Cardiac septum (tissue), 1 donor: ENCODE data around the gene TMEM37. TPM values are rescaled to one million over a fixed set of nuclear protein-coding genes. Genes with fewer than 3 reads are reported as not detected.

Experiments
- DNase-seq: peaks from one replicate; pipeline ENCODE4 v3.0.0-alpha.2; 2020; ENCODE audit warnings: low spot score
- intact Hi-C: fragments of 100-400 bp; cut with DNase I; formaldehyde crosslinking; loops from one replicate; pipeline ENCODE4 v1.14.0; 2022
- total RNA-seq: library from RNA; stranded (reverse); fragmentation: NEBNext Ultra II Directional; extraction: Animal tissue kit (Norgen Biotek cat#: 25700); gene quantifications from one replicate; pipeline ENCODE4 v1.2.1, GENCODE V29; 2021
- donor health status: DM: no; HTN: no; CAD: no.

Gene TMEM37
- total RNA-seq, 1 donor from 2014 or later: 1.5 TPM

DNA sequence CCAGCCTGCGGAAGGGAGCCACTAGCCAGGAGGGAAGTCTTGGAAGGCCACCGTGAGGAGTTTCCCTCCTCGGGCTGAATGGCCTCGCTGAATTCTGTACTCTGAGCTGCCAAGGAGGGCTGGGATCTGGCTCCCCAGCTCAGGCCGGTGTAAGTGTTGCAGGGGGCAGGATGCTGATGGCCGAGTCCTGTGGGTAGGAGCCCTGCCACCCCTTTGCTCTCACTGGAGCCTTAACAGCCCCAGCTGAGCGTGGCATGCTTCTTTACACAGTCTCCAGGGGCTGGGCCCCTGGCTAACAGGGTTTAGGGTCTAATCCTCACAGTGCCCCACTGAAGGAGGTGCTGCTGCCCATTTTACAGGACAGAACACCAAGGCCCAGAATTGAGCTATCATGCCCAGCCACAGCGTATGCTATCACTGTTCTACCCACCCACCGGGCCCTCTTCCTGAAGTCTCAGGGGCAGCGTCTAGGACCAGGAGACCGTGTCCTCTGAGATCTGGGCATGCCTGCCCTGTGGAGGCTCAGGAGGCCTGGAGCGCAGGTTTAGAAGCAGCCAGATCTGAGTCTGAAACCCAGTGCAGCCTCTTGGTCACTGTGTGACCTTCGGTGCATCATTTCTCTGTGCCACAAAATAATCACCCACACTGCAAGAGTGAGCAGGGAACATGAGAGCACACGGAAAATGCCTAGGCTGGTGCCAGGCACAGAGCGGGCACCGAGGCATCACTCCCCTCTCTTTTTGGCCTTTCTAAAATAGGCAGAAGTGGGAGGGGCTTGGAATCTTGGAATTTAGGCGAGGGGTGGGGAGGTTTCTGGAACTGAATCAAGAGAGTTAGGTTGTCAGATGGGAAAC is 42.9 kb downstream of the TMEM37 start:
- intact Hi-C loops: loop anchor here (1.0 to 10.0 kb wide), 2 partner anchors 67 to 590 kb away; no protein-coding TSS in a partner anchor
- DNase-seq: peak; percentile 60

DNA sequence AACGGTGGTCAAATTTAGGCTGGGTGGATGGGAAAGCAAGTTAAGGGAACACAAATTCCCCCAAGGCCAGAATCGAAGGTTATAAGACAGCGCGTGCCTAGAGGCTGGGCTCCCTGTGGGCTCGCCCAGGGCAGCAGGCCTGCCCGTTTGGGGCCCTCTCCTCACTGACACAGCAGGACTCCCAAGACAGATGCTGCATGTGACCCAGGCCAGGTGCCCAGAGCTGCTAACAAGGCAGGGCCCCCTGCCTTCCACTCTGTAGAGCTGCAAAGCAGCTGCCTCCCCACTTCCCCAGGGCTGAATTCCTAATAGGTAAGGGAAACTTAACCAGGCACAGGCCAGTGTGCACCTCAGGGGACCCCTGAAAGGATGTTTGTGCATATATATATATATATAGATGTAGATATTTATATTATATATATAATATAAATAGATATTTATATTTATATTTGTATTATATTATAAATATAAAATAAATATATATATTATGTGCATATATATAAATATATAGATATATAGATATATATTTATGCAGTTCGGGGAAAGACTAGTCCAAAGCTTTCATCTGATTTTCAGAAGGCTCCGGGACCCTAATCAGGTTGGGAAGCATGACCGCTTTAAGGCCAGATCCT is 43.7 kb downstream of the TMEM37 start:
- peak; percentile 76 for DNase-seq
- intact Hi-C loops: loop anchor here (1.0 to 10.0 kb wide), 2 partner anchors 68 to 591 kb away; no protein-coding TSS in a partner anchor

DNA sequence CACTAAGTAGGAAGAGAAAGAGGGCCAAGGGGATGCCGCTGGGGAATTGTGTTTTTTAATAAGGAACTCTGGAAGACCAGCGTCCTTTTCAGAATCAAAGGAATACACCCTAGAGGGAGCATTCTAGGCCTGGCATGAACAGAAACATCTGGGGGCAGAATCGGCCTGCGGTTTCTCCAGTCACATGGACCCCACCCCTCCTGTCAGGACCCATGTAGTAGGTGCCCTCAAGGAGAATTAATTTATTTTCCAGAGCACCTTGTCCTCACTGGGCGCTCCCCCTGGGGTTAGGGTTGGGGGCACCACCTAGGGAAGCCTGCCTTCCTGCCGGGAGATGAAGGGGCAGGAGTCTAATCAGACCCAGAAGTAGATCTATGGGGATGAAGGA is 44.2 kb downstream of the TMEM37 start:
- intact Hi-C loops: loop anchor here (1.0 to 10.0 kb wide), 3 partner anchors 69 to 591 kb away; no protein-coding TSS in a partner anchor
- DNase-seq: no peak

DNA sequence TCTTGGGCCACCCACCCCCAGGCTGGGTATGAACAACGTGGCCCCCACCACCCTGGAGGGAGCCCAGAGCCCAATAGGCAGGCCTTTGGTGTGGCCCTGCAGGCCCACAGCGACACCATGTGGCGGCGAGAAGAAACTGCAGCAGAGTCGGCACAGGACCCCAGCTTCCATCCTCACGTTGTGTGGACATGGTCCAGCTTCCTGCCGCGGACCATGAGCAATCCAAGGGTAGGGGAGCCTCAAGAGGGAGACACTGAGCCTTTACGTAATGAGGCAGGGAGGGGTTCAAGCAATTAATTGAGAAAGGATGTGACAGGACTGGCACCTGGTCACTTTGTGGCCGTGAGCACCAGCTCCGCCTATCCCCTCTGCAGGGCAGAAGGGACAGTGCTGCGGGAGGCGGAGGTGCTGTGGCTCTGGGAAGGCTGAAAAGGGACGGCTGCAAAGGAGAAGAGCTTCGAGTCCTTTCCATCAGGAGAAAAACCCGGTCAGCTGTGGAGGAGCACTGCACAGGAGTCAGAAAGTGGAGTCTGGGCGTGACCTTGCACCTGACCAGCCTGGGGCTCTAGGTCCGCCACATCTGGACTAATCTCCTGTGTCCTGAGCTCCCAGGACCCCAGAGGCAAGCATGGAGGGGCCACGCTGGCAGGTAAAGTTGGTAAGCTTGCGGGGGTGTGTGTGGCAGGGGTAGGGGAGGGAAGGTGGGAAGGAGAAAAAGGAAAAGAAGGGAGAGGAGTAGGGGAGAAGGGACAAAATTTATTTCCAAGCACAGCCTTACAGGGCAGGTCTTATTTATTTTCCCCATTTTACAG is 44.9 kb downstream of the TMEM37 start:
- intact Hi-C loops: loop anchor here (2.0 to 10.0 kb wide), 2 partner anchors 464 to 592 kb away; no protein-coding TSS in a partner anchor
- DNase-seq: peak; percentile 80

DNA sequence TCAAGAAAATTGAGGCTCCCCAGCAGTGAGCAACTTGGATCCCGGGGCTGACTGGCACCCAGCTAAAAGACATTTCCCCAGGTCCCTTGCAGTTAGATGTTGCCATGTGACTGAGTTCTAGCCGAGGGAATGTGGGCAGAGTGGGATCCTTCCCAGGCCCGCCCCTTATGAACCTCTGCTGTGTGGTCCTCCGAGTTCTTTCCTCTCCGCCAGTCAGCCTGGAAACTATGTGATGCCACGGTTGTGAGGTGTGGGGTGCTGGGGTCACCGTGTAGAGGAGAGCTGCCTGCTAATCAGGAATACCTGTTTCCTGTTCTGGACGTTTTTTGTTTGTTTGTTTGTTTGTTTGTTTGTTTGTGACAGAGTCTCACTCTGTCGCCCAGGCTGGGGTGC is 45.5 kb downstream of the TMEM37 start:
- peak; percentile 17 for DNase-seq
- intact Hi-C loops: loop anchor here (2.0 to 10.0 kb wide), 2 partner anchors 464 to 592 kb away; no protein-coding TSS in a partner anchor

DNA sequence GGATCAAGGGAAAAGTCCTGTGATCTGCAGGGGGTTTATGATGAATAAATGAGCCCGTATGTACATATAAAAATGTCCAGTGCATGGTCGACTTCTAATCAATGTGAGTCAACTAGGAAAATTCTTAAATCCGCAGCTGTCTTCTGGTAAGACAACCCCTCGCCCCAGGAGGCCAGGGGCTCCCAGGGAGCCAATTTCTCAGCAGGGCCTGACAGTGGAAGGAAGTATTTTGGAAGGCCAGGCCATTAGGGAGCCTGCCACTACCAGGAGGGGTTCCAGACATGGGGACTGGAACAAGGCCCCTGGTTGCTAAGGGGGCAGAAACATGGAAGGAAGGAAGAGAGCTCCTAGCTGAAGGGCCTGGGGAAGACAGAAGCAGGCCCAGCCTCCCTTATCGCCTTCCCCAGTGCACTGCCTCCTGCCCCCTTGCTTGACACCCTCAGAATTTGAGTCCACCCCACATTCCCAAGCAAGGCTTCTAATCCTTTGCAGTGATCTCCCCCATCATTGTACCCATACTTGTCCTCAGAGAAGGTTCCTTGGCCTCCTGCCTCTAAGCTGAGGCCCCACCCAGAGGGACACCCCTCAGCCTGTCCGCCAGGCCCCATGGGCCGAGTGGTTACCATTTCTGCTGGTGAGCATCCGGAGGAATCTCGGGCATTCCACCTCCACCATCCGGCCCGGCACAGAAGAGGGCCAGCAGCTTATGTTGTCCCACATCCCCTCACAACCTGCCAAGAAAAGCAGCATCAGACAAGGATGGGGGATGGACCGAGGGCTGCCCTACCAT is 46.7 kb downstream of the TMEM37 start:
- no peak for DNase-seq
- intact Hi-C loops: loop anchor here (10.0 kb wide), 1 partner anchor 594 kb away; no protein-coding TSS in a partner anchor

DNA sequence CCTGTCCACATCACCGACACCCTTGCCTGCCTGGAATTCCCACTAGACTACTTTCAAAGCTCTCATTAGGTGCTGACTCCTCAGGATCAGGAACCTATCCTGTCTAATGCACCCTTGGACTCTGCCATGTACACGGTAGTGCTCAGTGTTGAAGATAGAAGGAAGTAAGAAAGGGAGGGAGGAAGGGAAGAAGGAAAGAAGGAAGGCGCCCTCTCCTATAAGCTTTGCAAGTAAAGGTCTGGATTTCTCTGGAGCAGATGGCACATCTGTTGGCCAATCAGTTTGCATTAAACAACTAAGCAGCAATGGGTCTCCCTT is 47.3 kb downstream of the TMEM37 start:
- intact Hi-C loops: loop anchor here (10.0 kb wide), 1 partner anchor 594 kb away; no protein-coding TSS in a partner anchor
- DNase-seq: no peak

DNA sequence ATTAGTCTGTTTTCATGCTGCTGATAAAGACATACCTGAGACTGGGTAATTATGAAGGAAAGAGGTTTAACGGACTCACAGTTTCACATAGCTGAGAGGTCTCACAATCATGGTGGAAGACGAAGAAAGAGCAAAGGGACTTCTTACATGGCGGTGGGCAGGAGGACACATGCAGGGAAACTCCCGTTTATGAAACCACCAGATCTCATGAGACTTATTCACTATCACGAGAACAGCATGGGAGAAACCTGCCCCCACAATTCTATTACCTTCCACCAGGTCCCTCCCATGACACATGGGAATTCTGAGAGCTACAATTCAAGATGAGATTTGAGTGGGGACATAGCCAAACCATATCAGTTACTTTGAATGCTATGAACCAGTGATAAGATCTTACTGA is 48.5 kb downstream of the TMEM37 start:
- no peak for DNase-seq
- intact Hi-C loops: loop anchor here (5.0 kb wide), 1 partner anchor 128 kb away; no protein-coding TSS in a partner anchor

DNA sequence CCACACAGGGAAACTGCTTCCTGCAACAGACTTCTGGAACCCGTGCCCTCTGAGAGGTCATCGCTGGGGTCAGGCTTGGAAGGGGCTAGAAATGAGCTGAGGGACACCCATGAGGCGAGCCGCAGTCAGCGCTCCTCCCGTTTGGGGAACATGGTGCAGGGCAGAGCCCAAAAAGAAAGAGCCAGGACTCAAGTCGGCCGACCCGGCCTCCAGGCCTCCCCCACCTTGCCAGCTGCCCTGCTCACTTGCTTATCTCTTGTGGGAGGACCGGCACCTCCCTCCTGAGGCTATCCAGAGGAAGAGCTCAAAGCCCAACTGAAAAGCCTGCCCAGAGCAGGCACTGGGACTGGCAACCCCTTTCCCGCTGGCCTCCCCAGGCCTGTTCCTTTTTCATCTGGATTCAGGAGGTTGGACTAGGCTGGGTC is 49.1 kb downstream of the TMEM37 start:
- no peak for DNase-seq
- intact Hi-C loops: loop anchor here (5.0 kb wide), 1 partner anchor 128 kb away; no protein-coding TSS in a partner anchor

DNA sequence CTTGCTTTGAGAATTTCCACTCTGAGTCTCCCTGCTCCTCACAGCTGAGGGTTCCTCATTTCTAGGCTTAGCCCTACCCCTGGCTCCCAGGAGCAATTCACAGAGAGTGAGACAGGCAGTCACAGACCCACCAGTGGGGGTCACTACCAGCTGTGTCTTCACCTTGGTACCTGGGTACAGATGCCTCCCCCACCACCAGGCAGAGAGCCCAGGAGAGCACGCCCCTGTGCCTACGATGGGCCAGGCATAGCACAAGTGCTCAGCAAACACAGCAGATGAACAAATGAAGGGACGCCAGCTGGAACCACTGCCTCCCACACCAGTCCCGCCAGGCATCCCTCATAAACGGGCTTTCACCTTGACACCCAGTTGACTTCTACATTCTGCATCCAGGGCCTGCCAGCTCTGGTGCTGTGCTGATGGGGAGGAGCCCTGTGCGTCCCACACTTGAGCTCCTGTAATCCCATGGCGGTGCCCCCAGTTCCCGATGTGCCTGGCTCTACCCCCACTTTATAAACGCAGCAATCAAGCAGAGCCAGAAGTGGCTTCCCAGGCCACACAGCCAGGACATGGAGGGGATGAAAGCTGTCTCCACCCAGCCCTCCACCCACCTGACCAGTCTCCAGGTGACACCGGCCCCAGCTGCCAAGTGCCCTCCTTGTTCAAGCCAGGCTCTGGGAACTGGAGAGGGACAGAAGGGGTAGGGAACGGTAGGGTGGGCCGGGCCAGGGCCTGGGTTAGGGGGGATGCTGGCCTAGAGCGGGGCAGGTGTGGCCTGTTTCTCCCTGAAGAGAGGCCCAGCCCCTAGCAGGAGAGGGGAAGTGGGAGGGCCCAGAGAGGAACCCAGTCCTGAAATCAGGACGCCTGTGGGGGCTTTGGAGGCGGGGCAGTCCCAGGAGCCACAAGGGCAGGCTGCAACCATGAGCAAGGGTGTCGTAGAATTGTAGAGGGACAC is 50.1 kb downstream of the TMEM37 start:
- intact Hi-C loops: loop anchor here (5.0 kb wide), 1 partner anchor 129 kb away; no protein-coding TSS in a partner anchor
- DNase-seq: no peak

DNA sequence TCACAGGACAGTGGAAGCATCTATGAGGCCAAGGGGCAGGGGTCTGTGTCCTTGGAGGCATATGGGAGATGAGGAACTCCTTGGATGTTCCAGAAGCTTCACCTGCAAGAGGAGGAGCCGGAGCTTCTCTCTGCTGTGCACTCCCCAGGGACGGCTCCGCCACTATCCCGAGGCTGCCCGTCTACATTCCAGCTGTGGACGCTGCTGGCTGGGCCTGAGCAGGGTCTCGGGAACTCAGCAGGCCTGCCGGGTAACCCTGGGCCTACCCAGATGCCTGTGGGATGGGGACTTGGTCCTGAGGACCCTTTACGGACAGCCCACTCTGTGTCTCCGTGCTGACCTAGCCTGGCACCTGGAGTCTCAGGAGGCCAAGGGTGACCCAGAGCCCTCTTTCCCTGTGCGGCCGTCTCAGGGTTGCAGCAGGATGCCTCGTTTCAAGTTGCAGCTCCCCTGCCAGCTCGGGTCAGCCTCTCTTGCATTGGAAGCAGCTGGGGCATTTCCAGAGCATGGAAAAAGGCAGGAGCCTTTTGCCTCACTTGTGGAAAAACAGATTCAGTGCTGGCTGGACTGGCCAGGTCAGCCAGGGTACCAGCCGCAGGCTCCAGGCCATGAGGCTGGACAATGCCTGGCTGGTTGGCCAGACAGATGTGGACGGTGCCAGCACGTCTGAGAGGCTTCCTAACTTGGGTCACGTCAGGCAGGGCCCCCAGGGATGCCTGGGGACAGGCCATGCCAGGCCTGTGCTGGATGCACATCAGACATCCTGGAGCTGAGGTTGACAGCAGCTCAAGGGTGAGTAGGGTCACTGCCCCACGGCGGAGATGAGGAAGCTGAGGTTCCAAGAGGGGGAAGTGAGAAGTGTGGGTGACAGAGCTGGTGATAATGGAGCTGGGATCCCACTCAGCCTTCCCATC is 51.1 kb downstream of the TMEM37 start:
- intact Hi-C loops: loop anchor here (5.0 kb wide), 1 partner anchor 130 kb away; no protein-coding TSS in a partner anchor

DNA sequence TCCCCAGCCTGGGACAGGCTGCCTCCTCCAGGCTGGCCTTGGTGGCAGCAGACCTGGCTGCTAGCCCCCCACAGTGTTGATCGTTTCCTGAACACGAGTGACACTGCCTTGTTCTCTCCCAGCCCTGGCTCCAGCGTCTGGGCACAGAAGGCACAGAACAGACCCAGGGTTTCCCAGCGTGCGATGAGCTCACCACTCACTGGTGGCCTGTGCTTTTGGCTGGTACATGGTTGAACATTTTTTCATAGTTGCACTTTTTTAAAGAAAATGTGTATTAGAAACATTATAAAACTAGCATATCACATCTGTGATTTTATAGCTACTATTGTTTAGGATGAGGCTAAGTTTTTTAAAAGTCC is 51.7 kb downstream of the TMEM37 start:
- intact Hi-C loops: loop anchor here (5.0 kb wide), 1 partner anchor 131 kb away; no protein-coding TSS in a partner anchor
- no peak for DNase-seq

More for the DNA sequence above, 51.1 kb downstream of the TMEM37 start:
- no peak for DNase-seq

DNA sequence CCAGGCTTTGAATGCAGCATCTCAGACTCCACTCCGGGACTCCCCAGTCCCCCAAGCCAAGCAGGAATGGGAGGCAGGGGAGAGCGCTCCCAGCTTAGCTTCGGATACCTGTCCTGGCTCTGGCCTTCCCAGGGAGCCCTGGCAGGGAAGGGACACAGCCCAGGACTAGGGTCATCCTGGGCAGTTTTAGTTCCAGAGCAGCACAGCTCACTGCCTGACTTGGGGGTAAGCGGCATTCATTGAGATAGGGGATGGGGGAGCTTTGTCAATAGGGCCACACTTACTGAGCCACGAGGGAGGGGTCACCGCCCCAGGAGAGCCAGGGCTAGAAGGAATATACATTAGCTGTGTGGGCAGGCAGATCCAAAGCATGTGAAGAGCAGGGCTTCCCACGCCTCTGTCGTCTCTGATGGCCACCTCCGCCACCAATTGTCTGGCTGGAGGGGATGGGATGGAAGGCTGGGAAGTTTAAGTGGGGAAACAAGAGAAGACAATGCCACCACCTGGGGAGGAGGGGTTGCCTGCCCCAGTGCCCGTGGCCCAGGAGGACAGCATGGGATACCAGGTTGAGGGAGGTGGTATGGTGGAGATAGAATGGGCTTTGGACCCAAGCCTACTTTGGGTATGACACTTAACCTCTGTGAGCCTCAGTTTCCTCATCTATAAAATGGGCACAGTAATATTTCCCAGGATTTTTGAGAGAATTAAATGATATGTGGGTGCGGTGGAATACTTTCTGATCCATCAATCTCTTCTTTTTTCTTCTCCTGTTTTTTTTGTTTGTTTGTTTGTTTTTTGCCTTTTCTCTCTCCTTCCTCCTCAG is 52.5 kb downstream of the TMEM37 start:
- intact Hi-C loops: loop anchor here (5.0 kb wide), 1 partner anchor 132 kb away; no protein-coding TSS in a partner anchor
- DNase-seq: no peak

DNA sequence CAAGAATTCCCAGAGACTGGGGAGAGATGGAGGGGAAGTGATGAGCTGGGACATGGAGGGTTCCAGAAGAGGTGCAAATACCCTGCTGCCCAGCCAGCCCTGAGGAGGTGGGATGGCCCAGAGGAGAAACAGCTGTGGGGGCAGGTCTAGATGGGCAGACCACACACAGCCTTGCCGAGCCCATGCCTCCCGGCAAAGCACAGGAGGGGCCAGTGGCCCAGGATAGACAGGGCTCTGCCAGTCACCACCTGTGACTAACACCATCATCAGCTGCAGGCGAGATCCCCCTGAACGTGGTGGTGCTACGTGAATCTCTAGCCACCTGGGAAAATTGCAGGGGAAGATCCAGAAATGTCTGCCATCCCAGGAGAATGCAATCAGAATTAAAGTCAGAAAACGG is 53.2 kb downstream of the TMEM37 start:
- no peak for DNase-seq
- intact Hi-C loops: loop anchor here (5.0 kb wide), 2 partner anchors 133 to 178 kb away; no protein-coding TSS in a partner anchor

DNA sequence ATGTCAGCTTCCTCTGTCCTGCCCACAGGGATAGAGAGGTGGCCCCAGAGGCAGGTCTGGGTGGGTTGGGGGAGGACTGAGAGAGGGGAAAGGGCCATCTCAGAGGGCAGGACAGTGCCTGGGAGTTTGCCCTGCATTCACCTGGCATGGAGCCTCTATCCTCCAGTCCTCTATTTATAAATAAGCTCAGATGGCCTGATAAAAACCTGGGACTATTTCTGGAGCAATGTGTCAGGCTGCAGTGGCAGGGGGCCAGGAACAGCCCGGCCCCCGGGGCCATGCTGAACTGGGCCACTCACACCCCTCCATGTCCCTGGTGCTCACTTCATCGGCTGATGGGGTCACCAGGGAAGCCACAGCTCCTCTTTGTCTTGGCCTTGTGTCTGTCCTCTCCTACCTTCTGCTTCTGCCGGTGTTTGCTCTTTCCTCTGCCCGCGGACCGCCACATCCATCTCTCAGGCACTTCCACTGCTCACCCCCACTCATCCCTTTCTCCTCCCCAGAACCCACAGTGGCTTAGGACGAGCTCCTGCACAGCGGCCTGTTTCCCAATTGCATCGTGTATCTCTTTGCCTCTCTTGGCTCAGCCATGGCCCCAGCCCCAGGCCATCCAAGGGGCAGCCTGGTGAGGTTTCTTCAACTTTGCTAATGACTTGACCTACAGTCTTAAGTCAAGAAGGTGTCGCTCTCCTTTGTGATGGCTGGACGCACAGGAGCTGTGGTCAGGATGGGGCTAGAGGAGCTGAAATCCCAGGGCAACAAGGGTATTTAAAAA is 53.9 kb downstream of the TMEM37 start:
- intact Hi-C loops: loop anchor here (5.0 kb wide), 1 partner anchor 178 kb away; no protein-coding TSS in a partner anchor

More for the DNA sequence above, 53.9 kb downstream of the TMEM37 start:
- DNase-seq: no peak
